ENCODE results near the gene CKB.

DNA sequence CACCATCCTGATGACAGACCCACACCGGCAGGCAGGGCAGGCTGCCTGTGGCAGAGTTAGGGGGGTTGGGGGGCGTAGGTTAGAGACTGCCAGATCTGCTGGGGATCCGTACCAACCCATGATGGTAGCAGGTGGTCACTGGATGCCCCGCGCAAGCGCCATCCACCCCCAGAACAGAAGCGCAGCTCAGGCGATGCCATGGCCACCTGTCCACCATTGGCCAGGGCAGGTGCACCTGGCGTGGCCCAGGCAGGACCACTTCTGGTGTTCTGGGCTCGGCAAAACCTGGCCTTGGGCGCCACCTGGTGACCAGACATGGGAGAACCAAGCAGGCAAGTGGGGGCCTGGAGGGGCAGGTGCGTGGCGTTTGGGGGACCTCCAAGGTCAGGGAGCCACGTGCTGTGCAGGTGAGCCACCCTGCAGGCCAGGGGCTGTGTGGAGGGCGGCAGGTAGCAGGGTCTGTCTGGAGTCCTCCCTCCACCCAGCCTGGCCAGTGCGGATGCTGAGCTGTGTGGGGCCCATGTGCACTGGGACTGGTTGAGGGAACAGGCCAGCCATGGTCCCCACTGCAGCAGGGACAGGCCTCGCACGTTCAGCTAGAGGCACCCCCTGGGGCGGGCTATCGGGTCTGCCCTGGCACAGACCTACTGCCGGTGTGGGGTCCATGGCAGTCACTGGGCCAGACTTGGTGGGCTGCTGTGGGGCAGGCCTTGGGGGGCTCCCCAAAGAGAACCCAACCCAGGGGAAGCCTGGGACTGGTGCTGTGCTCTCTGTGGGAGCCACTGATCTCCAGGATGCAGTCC lies 24.2 kb upstream of the CKB start:
- TF ChIP-seq POLR2AphosphoS5 (IDR thresholded peaks at IDR 0.05; ENCODE audit: low read depth, low read length) = no peak
- TF ChIP-seq, protein P1, sequence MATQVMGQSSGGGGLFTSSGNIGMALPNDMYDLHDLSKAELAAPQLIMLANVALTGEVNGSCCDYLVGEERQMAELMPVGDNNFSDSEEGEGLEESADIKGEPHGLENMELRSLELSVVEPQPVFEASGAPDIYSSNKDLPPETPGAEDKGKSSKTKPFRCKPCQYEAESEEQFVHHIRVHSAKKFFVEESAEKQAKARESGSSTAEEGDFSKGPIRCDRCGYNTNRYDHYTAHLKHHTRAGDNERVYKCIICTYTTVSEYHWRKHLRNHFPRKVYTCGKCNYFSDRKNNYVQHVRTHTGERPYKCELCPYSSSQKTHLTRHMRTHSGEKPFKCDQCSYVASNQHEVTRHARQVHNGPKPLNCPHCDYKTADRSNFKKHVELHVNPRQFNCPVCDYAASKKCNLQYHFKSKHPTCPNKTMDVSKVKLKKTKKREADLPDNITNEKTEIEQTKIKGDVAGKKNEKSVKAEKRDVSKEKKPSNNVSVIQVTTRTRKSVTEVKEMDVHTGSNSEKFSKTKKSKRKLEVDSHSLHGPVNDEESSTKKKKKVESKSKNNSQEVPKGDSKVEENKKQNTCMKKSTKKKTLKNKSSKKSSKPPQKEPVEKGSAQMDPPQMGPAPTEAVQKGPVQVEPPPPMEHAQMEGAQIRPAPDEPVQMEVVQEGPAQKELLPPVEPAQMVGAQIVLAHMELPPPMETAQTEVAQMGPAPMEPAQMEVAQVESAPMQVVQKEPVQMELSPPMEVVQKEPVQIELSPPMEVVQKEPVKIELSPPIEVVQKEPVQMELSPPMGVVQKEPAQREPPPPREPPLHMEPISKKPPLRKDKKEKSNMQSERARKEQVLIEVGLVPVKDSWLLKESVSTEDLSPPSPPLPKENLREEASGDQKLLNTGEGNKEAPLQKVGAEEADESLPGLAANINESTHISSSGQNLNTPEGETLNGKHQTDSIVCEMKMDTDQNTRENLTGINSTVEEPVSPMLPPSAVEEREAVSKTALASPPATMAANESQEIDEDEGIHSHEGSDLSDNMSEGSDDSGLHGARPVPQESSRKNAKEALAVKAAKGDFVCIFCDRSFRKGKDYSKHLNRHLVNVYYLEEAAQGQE (IDR thresholded peaks at IDR 0.05; ENCODE audit: insufficient read depth in 1 of 2, low read depth in 2 of 2, low read length in 2 of 2) = no peak
- no peak for TF ChIP-seq SIN3A (IDR thresholded peaks at IDR 0.05; ENCODE audit: borderline replicate concordance, insufficient read depth, low read length)
- no peak for TF ChIP-seq FOXP2 (optimal IDR thresholded peaks at IDR 0.05; ENCODE audit: borderline replicate concordance, extremely low read depth, extremely low read length, insufficient read depth)
